Astrocyte (in vitro differentiated cells and primary cell): ENCODE data around the gene ERBB2. TPM values are rescaled to one million over a fixed set of nuclear protein-coding genes. Genes with fewer than 3 reads are reported as not detected.

Experiments used
- DNase-seq: peaks from one replicate; pipeline ENCODE4 v3.0.0-alpha.2; 2010; ENCODE audit warnings: low read depth
- FAIRE-seq: peaks from 2 replicates; lab custom pipeline; 2011; peaks lifted over from hg19 to GRCh38; lab: Jason Lieb, UNC
- H2AFZ ChIP-seq: 2 replicates; pipeline ENCODE4 v1.6.0; 2012; ENCODE audit warnings: low read depth, low read length, inconsistent platforms
- H3K27ac ChIP-seq: 2 replicates; pipeline ENCODE4 v1.5.1; 2011; ENCODE audit warnings: low read depth, low read length, inconsistent platforms
- H3K27me3 ChIP-seq: 2 replicates; pipeline ENCODE4 v1.6.0; 2011; ENCODE audit warnings: low read length, inconsistent platforms; ENCODE audit not compliant: insufficient read depth
- H3K36me3 ChIP-seq: 2 replicates; pipeline ENCODE4 v1.5.1; 2011; ENCODE audit warnings: low read length, inconsistent platforms; ENCODE audit not compliant: insufficient read depth
- H3K4me1 ChIP-seq: 2 replicates; pipeline ENCODE4 v1.5.1; 2011; ENCODE audit warnings: low read length, inconsistent platforms; ENCODE audit not compliant: insufficient read depth
- H3K4me2 ChIP-seq: 2 replicates; pipeline ENCODE4 v1.6.0; 2012; ENCODE audit warnings: low read length, inconsistent platforms
- H3K4me3 ChIP-seq: 2 replicates; pipeline ENCODE4 v1.5.1; 2011; ENCODE audit warnings: low read depth, mild to moderate bottlenecking, low read length, inconsistent platforms; ENCODE audit not compliant: insufficient read depth
- H3K79me2 ChIP-seq: 2 replicates; pipeline ENCODE4 v1.6.0; 2012; ENCODE audit warnings: mild to moderate bottlenecking, low read length, inconsistent platforms; ENCODE audit not compliant: insufficient read depth
- H3K9ac ChIP-seq: 2 replicates; pipeline ENCODE4 v1.6.0; 2012; ENCODE audit warnings: mild to moderate bottlenecking, low read length, inconsistent platforms
- H3K9me3 ChIP-seq: 2 replicates; pipeline ENCODE4 v1.5.1; 2012; ENCODE audit warnings: low read depth, mild to moderate bottlenecking, low read length, inconsistent platforms; ENCODE audit not compliant: insufficient read depth
- H4K20me1 ChIP-seq: 2 replicates; pipeline ENCODE4 v1.6.0; 2012; ENCODE audit warnings: low read length, inconsistent platforms; ENCODE audit not compliant: insufficient read depth
- H3K27ac Mint-ChIP-seq: one replicate; pipeline ENCODE4 v1.8.0; 2021; ENCODE audit warnings: mild to moderate bottlenecking, mixed read lengths; ENCODE audit not compliant: unreplicated experiment
- H3K27me3 Mint-ChIP-seq: one replicate; pipeline ENCODE4 v1.8.0; 2021; ENCODE audit warnings: low read depth, mixed read lengths; ENCODE audit not compliant: unreplicated experiment
- H3K36me3 Mint-ChIP-seq: one replicate; pipeline ENCODE4 v1.8.0; 2021; ENCODE audit warnings: low read depth, mixed read lengths; ENCODE audit not compliant: unreplicated experiment
- H3K4me1 Mint-ChIP-seq: one replicate; pipeline ENCODE4 v1.8.0; 2021; ENCODE audit warnings: low read depth, mixed read lengths; ENCODE audit not compliant: unreplicated experiment
- H3K4me3 Mint-ChIP-seq: one replicate; pipeline ENCODE4 v1.8.0; 2021; ENCODE audit warnings: mild to moderate bottlenecking, moderate library complexity, mixed read lengths; ENCODE audit not compliant: unreplicated experiment
- H3K9me3 Mint-ChIP-seq: one replicate; pipeline ENCODE4 v1.8.0; 2021; ENCODE audit warnings: mild to moderate bottlenecking, mixed read lengths; ENCODE audit not compliant: unreplicated experiment
- EZH2 ChIP-seq: IDR thresholded peaks from 2 replicates; pipeline ENCODE4 v1.6.1; 2012; ENCODE audit warnings: mild to moderate bottlenecking, low read length, inconsistent platforms; ENCODE audit not compliant: insufficient read depth
- total RNA-seq: library from RNA; stranded (reverse); gene quantifications from 2 replicates; pipeline ENCODE4 v1.2.1, GENCODE V29; 2021
- TF ChIP-seq, protein P1 (sequence below): IDR thresholded peaks from 2 replicates; pipeline ENCODE4 v1.5.1; 2011; ENCODE audit warnings: low read depth, mild to moderate bottlenecking, inconsistent platforms, low read length, moderate library complexity; ENCODE audit not compliant: insufficient read depth

ERBB2 gene
- total RNA-seq, 1 donor from 2014 or later = 64.0 TPM

DNA sequence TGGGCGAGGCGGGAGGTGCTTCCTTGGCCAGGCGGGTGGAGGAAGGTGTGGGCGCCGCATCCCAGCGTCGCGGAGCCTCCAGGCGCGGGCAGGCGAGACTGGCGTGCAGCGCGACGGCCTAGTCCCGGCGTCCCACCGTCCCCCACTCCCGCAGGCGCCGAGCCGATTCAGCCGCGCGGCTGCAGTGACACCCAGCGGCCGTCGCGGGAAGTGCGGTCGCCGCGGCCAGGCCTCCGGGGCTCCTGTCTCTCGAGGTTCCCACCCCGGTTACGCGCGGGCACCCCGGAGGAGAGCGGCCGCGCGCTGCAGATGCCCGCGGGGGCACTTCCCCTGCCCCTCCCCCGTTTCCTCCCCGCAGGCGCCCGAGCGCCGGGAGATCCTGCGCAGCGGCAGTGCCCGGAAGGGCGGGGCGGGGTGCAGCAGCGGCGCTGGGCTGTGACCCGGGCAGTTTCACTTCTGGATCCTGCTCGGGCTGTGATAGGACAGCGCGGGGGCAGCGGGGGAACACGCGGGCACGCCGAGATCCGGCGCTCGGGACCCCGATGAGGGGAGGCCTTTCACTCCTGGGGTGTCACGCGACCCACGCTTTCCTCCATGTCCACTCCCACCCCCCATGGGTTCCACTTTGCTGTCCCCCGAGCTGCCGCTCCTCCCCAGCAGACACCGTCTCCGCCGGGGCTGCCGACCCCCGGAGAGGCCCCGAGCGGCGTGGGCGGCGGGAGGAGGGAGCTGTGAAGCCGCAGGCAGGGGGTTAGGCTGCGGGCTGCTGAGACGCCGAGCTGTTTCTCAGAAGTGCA lies 54.5 kb downstream of the ERBB2 start:
- Histone ChIP-seq H3K4me1 (peaks cover 19% of the 10 kb centered on the region), H3K27ac (peak overlapping the region; percentile 34), H3K4me3 (peak overlapping the region; percentile 62), H4K20me1 (no peaks in the 10 kb centered on the region), H3K9ac (peak overlapping the region; percentile 79), H3K4me2 (peak overlapping the region; percentile 91), H3K9me3 (no peaks in the 10 kb centered on the region), H3K79me2 (no peaks in the 10 kb centered on the region), H3K27me3 (no peaks in the 10 kb centered on the region), H2AFZ (peak overlapping the region; percentile 99), H3K36me3 (no peaks in the 10 kb centered on the region)
- DNase-seq (peak; percentile 46), FAIRE-seq (no peak)
- Mint-ChIP-seq H3K27me3 (no peaks in the 10 kb centered on the region), H3K27ac (peak overlapping the region; percentile 88), H3K9me3 (peaks cover 2% of the 10 kb centered on the region), H3K4me1 (peaks cover 46% of the 10 kb centered on the region), H3K36me3 (no peaks in the 10 kb centered on the region), H3K4me3 (no peak overlapping the region)
- no peak for TF ChIP-seq EZH2
- TF ChIP-seq, protein P1, sequence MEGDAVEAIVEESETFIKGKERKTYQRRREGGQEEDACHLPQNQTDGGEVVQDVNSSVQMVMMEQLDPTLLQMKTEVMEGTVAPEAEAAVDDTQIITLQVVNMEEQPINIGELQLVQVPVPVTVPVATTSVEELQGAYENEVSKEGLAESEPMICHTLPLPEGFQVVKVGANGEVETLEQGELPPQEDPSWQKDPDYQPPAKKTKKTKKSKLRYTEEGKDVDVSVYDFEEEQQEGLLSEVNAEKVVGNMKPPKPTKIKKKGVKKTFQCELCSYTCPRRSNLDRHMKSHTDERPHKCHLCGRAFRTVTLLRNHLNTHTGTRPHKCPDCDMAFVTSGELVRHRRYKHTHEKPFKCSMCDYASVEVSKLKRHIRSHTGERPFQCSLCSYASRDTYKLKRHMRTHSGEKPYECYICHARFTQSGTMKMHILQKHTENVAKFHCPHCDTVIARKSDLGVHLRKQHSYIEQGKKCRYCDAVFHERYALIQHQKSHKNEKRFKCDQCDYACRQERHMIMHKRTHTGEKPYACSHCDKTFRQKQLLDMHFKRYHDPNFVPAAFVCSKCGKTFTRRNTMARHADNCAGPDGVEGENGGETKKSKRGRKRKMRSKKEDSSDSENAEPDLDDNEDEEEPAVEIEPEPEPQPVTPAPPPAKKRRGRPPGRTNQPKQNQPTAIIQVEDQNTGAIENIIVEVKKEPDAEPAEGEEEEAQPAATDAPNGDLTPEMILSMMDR = peak; percentile 48

DNA sequence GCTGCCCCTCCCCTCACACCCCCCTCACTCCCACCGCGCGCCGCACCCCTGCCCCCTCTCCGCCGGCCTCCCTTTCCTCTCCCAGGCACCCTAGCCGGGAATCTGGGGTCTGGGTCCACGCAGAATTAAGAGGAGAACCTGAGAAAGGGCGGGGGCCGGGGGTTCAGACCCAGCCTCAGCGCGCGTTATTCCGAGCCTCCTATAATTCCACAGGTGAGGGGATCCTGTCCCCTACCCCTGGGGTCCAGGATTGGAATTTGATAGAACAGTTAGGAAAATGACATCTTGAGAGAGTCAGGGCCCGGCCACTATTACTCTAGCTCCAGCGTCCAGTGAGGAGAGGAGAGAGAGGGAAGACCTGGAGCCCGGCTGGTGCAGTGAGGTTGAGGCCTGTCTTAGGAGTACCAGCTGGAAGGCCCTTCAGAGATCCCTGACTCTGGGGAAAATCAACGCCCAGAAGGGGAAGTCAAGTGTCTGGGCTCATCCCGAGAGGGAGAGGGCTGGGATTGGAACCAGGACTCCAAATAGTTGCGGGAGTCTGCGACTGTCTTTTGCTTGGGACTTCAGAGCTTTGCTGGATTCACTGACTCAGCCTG lies 55.2 kb downstream of the ERBB2 start:
- Histone ChIP-seq H3K4me3 (peak overlapping the region; percentile 62), H2AFZ (peak overlapping the region; percentile 99), H3K9me3 (no peaks in the 10 kb centered on the region), H3K9ac (peak overlapping the region; percentile 79), H3K27ac (no peak overlapping the region), H4K20me1 (no peaks in the 10 kb centered on the region), H3K36me3 (no peaks in the 10 kb centered on the region), H3K4me1 (peaks cover 19% of the 10 kb centered on the region), H3K4me2 (peak overlapping the region; percentile 91), H3K79me2 (no peaks in the 10 kb centered on the region), H3K27me3 (no peaks in the 10 kb centered on the region)
- peak overlapping the region; percentile 42 for H3K4me3 Mint-ChIP-seq
- peaks cover 47% of the 10 kb centered on the region for H3K4me1 Mint-ChIP-seq
- peak overlapping the region; percentile 88 for H3K27ac Mint-ChIP-seq
- no peak for DNase-seq
- no peak for FAIRE-seq
- TF ChIP-seq, protein P1 = no peak
- no peak for TF ChIP-seq EZH2
- no peaks in the 10 kb centered on the region for H3K36me3 Mint-ChIP-seq
- no peaks in the 10 kb centered on the region for H3K27me3 Mint-ChIP-seq
- peaks cover 2% of the 10 kb centered on the region for H3K9me3 Mint-ChIP-seq
